ENCODE results near the gene XPO1.

Gene XPO1

GRCh38 chr2:61535449-61535848 lies 2.7 kb downstream of the XPO1 start:
- H3K36me3 ChIP-seq (ENCODE audit: control insufficient read depth, insufficient read depth, low read length, severe bottlenecking) = no peaks in the 10 kb centered on the region
- peak overlapping the region; percentile 87 for H3K9ac ChIP-seq (ENCODE audit: low read length)
- peak; percentile 27 for DNase-seq (ENCODE audit: low read depth)
- H3K4me3 ChIP-seq (ENCODE audit: low read length) = peak overlapping the region; percentile 99
- peaks cover 30% of the 10 kb centered on the region for H3K4me1 ChIP-seq (ENCODE audit: control insufficient read depth, insufficient read depth, low read length)
- no peaks in the 10 kb centered on the region for H3K9me3 ChIP-seq (ENCODE audit: control insufficient read depth, low read length)
- H3K27me3 ChIP-seq (replicated peaks; ENCODE audit: control insufficient read depth, insufficient read depth, low read length) = no peaks in the 10 kb centered on the region

DNA sequence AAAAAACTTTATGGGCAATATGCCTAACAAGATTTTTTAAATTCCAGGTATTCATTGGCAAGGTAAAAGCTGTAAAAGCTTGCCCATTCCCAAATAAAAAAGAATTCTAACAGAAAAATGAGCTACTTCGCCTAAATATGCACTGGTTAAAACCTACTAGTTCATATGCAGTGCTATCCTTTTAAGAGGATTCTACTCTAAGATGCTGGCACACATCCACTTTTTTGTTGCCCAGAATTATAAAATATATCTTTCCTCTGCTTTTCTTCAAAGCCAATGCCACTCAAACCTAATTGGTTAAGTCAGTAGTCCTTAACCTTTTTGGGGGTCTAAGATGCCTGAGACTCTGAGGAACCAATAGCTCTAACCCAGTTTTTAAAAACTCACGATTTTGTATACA lies 3.2 kb downstream of the XPO1 start:
- H3K9ac ChIP-seq (ENCODE audit: low read length) = peak overlapping the region; percentile 87
- H3K9me3 ChIP-seq (ENCODE audit: control insufficient read depth, low read length) = no peaks in the 10 kb centered on the region
- H3K4me3 ChIP-seq (ENCODE audit: low read length) = peak overlapping the region; percentile 99
- H3K36me3 ChIP-seq (ENCODE audit: control insufficient read depth, insufficient read depth, low read length, severe bottlenecking) = no peaks in the 10 kb centered on the region
- DNase-seq (ENCODE audit: low read depth) = peak; percentile 53
- no peaks in the 10 kb centered on the region for H3K27me3 ChIP-seq (replicated peaks; ENCODE audit: control insufficient read depth, insufficient read depth, low read length)
- peaks cover 33% of the 10 kb centered on the region for H3K4me1 ChIP-seq (ENCODE audit: control insufficient read depth, insufficient read depth, low read length)

GRCh38 chr2:61530749-61531148 lies 7.4 kb downstream of the XPO1 start:
- H3K27me3 ChIP-seq (replicated peaks; ENCODE audit: control insufficient read depth, insufficient read depth, low read length) = no peaks in the 10 kb centered on the region
- no peaks in the 10 kb centered on the region for H3K9me3 ChIP-seq (ENCODE audit: control insufficient read depth, low read length)
- peaks cover 17% of the 10 kb centered on the region for H3K36me3 ChIP-seq (ENCODE audit: control insufficient read depth, insufficient read depth, low read length, severe bottlenecking)
- H3K4me1 ChIP-seq (ENCODE audit: control insufficient read depth, insufficient read depth, low read length) = peaks cover 26% of the 10 kb centered on the region
- no peak overlapping the region for H3K4me3 ChIP-seq (ENCODE audit: low read length)
- DNase-seq (ENCODE audit: low read depth) = no peak
- no peak overlapping the region for H3K9ac ChIP-seq (ENCODE audit: low read length)

- Histone ChIP-seq H3K36me3 (ENCODE audit: control insufficient read depth, insufficient read depth, low read length, severe bottlenecking) (peaks cover 23% of the 10 kb centered on the region), H3K27me3 (replicated peaks; ENCODE audit: control insufficient read depth, insufficient read depth, low read length) (no peaks in the 10 kb centered on the region), H3K4me3 (ENCODE audit: low read length) (no peak overlapping the region), H3K9me3 (ENCODE audit: control insufficient read depth, low read length) (no peaks in the 10 kb centered on the region), H3K9ac (ENCODE audit: low read length) (no peak overlapping the region), H3K4me1 (ENCODE audit: control insufficient read depth, insufficient read depth, low read length) (peaks cover 21% of the 10 kb centered on the region)
- DNase-seq (ENCODE audit: low read depth) = no peak
Measured at GRCh38 chr2:61529944-61530735, 8.0 kb downstream of the XPO1 start.

GRCh38 chr2:61520261-61520660 lies 17.9 kb downstream of the XPO1 start:
- Histone ChIP-seq H3K9ac (ENCODE audit: low read length) (no peak overlapping the region), H3K4me3 (ENCODE audit: low read length) (no peak overlapping the region), H3K27me3 (replicated peaks; ENCODE audit: control insufficient read depth, insufficient read depth, low read length) (no peaks in the 10 kb centered on the region), H3K4me1 (ENCODE audit: control insufficient read depth, insufficient read depth, low read length) (peaks cover 5% of the 10 kb centered on the region), H3K9me3 (ENCODE audit: control insufficient read depth, low read length) (no peaks in the 10 kb centered on the region), H3K36me3 (ENCODE audit: control insufficient read depth, insufficient read depth, low read length, severe bottlenecking) (peaks cover 65% of the 10 kb centered on the region)
- no peak for DNase-seq (ENCODE audit: low read depth)

- H3K9ac ChIP-seq (ENCODE audit: low read length) = no peak overlapping the region
- H3K4me1 ChIP-seq (ENCODE audit: control insufficient read depth, insufficient read depth, low read length) = peaks cover 10% of the 10 kb centered on the region
- H3K4me3 ChIP-seq (ENCODE audit: low read length) = no peak overlapping the region
- no peaks in the 10 kb centered on the region for H3K27me3 ChIP-seq (replicated peaks; ENCODE audit: control insufficient read depth, insufficient read depth, low read length)
- H3K9me3 ChIP-seq (ENCODE audit: control insufficient read depth, low read length) = no peaks in the 10 kb centered on the region
- H3K36me3 ChIP-seq (ENCODE audit: control insufficient read depth, insufficient read depth, low read length, severe bottlenecking) = peaks cover 77% of the 10 kb centered on the region
- DNase-seq (ENCODE audit: low read depth) = no peak
Measured at GRCh38 chr2:61512768-61513398, 25.3 kb downstream of the XPO1 start.

DNA sequence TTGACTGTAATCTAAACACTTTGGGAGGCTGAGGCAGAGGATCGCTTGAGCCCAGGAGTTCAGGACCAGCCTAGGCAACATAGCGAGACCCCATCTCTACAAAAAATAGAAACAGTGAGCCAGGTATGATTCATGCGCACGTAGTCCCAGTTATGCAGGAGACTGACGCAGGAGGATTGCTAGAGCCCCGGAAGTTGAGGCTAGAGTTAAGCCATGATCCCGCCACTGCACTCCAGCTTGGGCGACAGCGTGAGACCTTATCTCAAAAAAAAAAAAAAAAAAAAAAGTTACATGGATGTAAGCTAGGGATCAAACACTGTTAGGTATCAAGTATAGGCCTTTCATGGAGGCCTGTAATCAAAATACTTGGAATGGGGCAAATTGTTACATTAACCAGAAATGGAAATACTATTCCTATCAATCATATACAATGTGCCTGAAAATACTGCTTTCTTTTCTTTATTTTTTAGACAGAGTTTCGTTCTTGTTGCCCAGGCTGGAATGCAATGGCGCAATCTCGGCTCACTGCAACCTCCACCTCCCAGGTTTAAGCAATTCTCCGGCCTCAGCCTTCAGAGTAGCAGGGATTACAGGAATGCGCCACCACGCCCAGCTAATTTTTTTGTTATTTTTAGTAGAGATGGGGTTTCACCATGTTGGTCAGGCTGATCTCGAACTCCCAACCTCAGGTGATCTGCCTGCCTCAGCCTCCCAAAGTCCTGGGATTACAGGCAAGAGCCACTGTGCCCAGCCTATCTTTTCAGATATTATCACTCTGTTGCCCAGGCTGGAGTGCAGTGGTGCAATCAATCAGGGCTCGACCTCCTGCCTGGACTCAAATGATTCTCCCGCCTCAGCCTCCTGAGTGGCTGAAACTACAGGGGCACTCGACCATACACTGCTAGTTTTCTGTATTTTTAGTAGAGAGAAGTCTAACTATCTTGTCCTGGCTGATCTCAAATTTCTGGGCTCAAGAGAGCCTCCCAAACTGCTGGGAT lies 27.2 kb downstream of the XPO1 start:
- H3K4me1 ChIP-seq (ENCODE audit: control insufficient read depth, insufficient read depth, low read length) = peaks cover 10% of the 10 kb centered on the region
- H3K9me3 ChIP-seq (ENCODE audit: control insufficient read depth, low read length) = no peaks in the 10 kb centered on the region
- DNase-seq (ENCODE audit: low read depth) = no peak
- H3K9ac ChIP-seq (ENCODE audit: low read length) = no peak overlapping the region
- no peaks in the 10 kb centered on the region for H3K27me3 ChIP-seq (replicated peaks; ENCODE audit: control insufficient read depth, insufficient read depth, low read length)
- H3K36me3 ChIP-seq (ENCODE audit: control insufficient read depth, insufficient read depth, low read length, severe bottlenecking) = peaks cover 66% of the 10 kb centered on the region
- H3K4me3 ChIP-seq (ENCODE audit: low read length) = no peak overlapping the region

GRCh38 chr2:61504949-61505348 lies 33.2 kb downstream of the XPO1 start:
- H3K27me3 ChIP-seq (replicated peaks; ENCODE audit: control insufficient read depth, insufficient read depth, low read length) = no peaks in the 10 kb centered on the region
- H3K9ac ChIP-seq (ENCODE audit: low read length) = no peak overlapping the region
- no peaks in the 10 kb centered on the region for H3K4me1 ChIP-seq (ENCODE audit: control insufficient read depth, insufficient read depth, low read length)
- DNase-seq (ENCODE audit: low read depth) = no peak
- H3K9me3 ChIP-seq (ENCODE audit: control insufficient read depth, low read length) = no peaks in the 10 kb centered on the region
- peaks cover 49% of the 10 kb centered on the region for H3K36me3 ChIP-seq (ENCODE audit: control insufficient read depth, insufficient read depth, low read length, severe bottlenecking)
- H3K4me3 ChIP-seq (ENCODE audit: low read length) = no peak overlapping the region

DNA sequence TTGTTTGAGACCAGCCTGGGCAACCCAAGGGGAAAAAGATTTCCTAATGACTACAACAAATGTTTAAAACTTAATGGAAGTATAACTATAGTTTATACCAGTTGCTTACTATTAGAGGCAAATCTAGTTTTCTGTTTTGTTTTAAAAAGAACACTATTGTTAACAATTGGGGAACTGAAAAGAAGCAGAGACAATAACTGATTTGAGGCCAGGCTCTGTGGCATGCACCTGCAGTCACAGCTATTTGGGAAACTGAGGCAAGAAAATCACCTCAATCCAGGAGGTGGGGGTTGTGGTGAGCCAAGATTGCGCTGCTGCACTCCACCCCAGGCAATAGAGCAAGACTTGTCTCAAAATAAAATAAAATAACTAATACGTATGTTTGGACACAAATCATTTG lies 39.1 kb downstream of the XPO1 start:
- H3K4me1 ChIP-seq (ENCODE audit: control insufficient read depth, insufficient read depth, low read length) = peaks cover 10% of the 10 kb centered on the region
- H3K27me3 ChIP-seq (replicated peaks; ENCODE audit: control insufficient read depth, insufficient read depth, low read length) = no peaks in the 10 kb centered on the region
- H3K9me3 ChIP-seq (ENCODE audit: control insufficient read depth, low read length) = no peaks in the 10 kb centered on the region
- H3K4me3 ChIP-seq (ENCODE audit: low read length) = no peak overlapping the region
- H3K36me3 ChIP-seq (ENCODE audit: control insufficient read depth, insufficient read depth, low read length, severe bottlenecking) = peaks cover 75% of the 10 kb centered on the region
- no peak for DNase-seq (ENCODE audit: low read depth)
- H3K9ac ChIP-seq (ENCODE audit: low read length) = no peak overlapping the region

DNA sequence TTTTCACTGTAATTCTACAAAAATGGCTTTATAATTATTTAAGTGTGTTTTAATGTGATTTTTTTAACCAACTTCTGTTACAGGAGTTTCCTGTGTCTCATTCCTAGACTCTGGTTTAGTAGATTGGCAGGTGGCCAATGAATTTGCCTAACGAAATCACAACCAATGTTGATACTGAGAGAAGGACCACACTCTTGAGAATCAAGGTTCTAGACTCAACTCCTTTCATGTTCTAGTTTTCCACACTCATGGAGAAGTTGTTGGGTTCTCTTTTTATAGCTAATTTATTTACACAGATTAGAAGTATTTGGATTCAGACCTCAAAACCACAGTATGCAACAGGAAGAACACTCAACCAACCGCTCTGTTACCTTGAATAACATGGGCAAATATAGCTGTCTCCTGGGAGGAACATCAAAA lies 44.6 kb downstream of the XPO1 start:
- DNase-seq (ENCODE audit: low read depth) = peak; percentile 27
- H3K36me3 ChIP-seq (ENCODE audit: control insufficient read depth, insufficient read depth, low read length, severe bottlenecking) = peaks cover 89% of the 10 kb centered on the region

DNA sequence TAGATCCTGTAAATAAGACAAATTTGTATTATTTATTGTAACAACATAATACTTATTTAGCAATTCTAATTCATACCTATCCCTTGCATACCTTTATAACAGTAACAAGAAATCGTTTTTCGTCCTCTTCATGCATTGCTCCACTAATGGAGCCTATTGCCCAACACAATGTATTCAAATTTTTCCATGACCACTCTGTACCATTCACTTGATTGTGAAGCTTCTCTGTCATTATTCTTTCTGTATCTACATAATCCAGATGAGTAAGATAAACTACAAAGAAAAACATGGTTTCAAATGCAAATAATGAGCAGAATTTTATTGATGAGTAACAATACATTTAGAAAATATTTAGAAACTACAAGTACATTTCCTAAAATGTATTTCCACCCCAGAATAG lies 45.7 kb downstream of the XPO1 start:
- DNase-seq (ENCODE audit: low read depth) = no peak
- no peaks in the 10 kb centered on the region for H3K9me3 ChIP-seq (ENCODE audit: control insufficient read depth, low read length)
- no peaks in the 10 kb centered on the region for H3K27me3 ChIP-seq (replicated peaks; ENCODE audit: control insufficient read depth, insufficient read depth, low read length)
- H3K9ac ChIP-seq (ENCODE audit: low read length) = no peak overlapping the region
- peaks cover 14% of the 10 kb centered on the region for H3K4me1 ChIP-seq (ENCODE audit: control insufficient read depth, insufficient read depth, low read length)
- peaks cover 89% of the 10 kb centered on the region for H3K36me3 ChIP-seq (ENCODE audit: control insufficient read depth, insufficient read depth, low read length, severe bottlenecking)
- no peak overlapping the region for H3K4me3 ChIP-seq (ENCODE audit: low read length)

More for the DNA sequence above, 44.6 kb downstream of the XPO1 start:
- no peaks in the 10 kb centered on the region for H3K9me3 ChIP-seq (ENCODE audit: control insufficient read depth, low read length)
- H3K4me1 ChIP-seq (ENCODE audit: control insufficient read depth, insufficient read depth, low read length) = peaks cover 14% of the 10 kb centered on the region
- H3K27me3 ChIP-seq (replicated peaks; ENCODE audit: control insufficient read depth, insufficient read depth, low read length) = no peaks in the 10 kb centered on the region
- H3K4me3 ChIP-seq (ENCODE audit: low read length) = no peak overlapping the region
- H3K9ac ChIP-seq (ENCODE audit: low read length) = no peak overlapping the region
